ENCODE results near the gene TFPI.

The TFPI gene

DNA sequence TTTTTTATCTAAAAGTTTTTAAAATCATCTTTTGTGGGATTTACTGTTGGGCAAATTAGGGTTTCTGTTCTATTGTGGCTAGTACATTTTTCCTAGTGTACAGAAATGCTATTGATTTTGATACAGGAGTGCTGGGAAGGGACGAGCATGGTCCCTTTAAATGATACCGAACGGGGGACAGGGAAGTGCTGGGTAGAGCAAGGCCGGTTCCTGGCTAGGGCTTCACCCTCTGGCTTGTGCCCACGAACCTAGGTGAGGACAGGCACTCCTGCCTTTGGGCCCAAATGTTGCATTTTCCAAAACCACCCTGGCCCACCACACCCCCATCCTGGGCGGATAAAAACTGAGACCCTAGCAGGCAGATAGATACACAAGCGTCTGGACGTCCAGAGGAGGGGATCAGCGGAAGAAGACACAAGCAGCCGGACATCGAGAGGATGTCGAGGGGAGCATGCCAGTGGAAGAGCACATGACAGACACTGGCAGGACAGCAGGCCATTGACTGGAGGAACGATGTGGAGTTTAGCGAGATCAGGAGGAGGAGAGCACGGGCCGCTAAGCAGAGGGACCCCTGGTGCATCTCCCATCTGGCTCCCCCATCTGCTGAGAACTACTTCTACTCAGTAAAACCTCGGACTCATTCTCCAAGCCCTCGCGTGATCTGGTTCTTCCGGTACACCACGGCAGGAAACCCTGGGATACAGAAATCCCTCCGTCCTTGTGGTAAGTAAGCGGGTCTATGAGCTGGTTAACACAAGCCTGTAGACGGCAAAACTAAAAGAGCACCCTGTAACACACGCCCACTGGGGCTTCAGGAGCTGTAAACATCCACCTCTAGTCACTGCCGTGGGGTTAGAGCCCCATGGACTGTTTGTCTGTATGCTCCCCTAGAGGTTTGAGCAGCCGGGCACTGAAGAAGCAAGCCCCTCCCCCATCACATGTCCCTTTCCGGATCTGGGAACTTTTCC, 92.7 kb downstream of the TFPI start:
- Histone ChIP-seq H3K79me2 (ENCODE audit: control insufficient read depth, low read length) (no peaks in the 10 kb centered on the region), H3K36me3 (ENCODE audit: control insufficient read depth, low read length) (no peaks in the 10 kb centered on the region), H3K9me3 (ENCODE audit: control insufficient read depth, insufficient read depth, low read length) (no peaks in the 10 kb centered on the region), H3F3A (ENCODE audit: control insufficient read depth, insufficient read depth) (no peaks in the 10 kb centered on the region), H4K20me1 (ENCODE audit: control insufficient read depth, insufficient read depth, low read depth, low read length) (no peaks in the 10 kb centered on the region), H3K4me1 (ENCODE audit: control insufficient read depth, low read length) (no peaks in the 10 kb centered on the region), H3K4me3 (ENCODE audit: low read length) (no peak overlapping the region), H3K9me2 (replicated peaks; ENCODE audit: control insufficient read depth, low read length) (no peaks in the 10 kb centered on the region), H3K27me3 (ENCODE audit: control insufficient read depth, low read length) (no peaks in the 10 kb centered on the region), H3K27ac (ENCODE audit: low read depth, low read length) (no peak overlapping the region), H3K4me2 (ENCODE audit: low read length) (no peak overlapping the region)
- no peak for TF ChIP-seq EZH2phosphoT487 (IDR thresholded peaks at IDR 0.05; ENCODE audit: borderline replicate concordance, low read length)
- TF ChIP-seq, protein P1, sequence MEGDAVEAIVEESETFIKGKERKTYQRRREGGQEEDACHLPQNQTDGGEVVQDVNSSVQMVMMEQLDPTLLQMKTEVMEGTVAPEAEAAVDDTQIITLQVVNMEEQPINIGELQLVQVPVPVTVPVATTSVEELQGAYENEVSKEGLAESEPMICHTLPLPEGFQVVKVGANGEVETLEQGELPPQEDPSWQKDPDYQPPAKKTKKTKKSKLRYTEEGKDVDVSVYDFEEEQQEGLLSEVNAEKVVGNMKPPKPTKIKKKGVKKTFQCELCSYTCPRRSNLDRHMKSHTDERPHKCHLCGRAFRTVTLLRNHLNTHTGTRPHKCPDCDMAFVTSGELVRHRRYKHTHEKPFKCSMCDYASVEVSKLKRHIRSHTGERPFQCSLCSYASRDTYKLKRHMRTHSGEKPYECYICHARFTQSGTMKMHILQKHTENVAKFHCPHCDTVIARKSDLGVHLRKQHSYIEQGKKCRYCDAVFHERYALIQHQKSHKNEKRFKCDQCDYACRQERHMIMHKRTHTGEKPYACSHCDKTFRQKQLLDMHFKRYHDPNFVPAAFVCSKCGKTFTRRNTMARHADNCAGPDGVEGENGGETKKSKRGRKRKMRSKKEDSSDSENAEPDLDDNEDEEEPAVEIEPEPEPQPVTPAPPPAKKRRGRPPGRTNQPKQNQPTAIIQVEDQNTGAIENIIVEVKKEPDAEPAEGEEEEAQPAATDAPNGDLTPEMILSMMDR (IDR thresholded peaks at IDR 0.05; ENCODE audit: low read depth, low read length, poor library complexity, severe bottlenecking), result no peak

DNA sequence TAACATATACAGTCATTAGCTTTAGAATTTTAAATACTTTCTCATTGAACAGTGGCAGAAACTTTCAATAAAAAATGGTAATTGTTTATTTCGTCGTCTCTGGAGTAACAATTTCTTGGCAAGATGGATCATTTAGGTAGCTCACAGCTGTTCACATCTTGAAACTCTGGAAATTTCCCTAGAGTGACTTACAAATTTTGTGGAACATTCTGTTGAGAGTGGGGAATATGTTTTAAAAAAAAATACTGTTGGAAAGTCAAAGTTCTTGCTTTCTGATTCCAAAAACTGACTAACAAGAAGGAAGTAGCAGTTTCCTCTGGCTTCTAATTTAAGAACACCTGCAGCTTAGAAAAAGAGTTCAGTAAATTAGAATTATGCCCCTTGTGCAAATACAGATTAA, 95.0 kb downstream of the TFPI start:
- H3K4me1 ChIP-seq (ENCODE audit: control insufficient read depth, low read length), result no peaks in the 10 kb centered on the region
- no peaks in the 10 kb centered on the region for H3K9me3 ChIP-seq (ENCODE audit: control insufficient read depth, insufficient read depth, low read length)
- TF ChIP-seq, protein P1 (IDR thresholded peaks at IDR 0.05; ENCODE audit: low read depth, low read length, poor library complexity, severe bottlenecking), result no peak
- no peak for TF ChIP-seq EZH2phosphoT487 (IDR thresholded peaks at IDR 0.05; ENCODE audit: borderline replicate concordance, low read length)
- H4K20me1 ChIP-seq (ENCODE audit: control insufficient read depth, insufficient read depth, low read depth, low read length), result no peaks in the 10 kb centered on the region
- no peak overlapping the region for H3K4me2 ChIP-seq (ENCODE audit: low read length)
- H3F3A ChIP-seq (ENCODE audit: control insufficient read depth, insufficient read depth), result no peaks in the 10 kb centered on the region
- H3K9me2 ChIP-seq (replicated peaks; ENCODE audit: control insufficient read depth, low read length), result no peaks in the 10 kb centered on the region
- H3K4me3 ChIP-seq (ENCODE audit: low read length), result no peak overlapping the region
- H3K79me2 ChIP-seq (ENCODE audit: control insufficient read depth, low read length), result no peaks in the 10 kb centered on the region
- no peaks in the 10 kb centered on the region for H3K36me3 ChIP-seq (ENCODE audit: control insufficient read depth, low read length)
- no peak overlapping the region for H3K27ac ChIP-seq (ENCODE audit: low read depth, low read length)
- H3K27me3 ChIP-seq (ENCODE audit: control insufficient read depth, low read length), result no peaks in the 10 kb centered on the region

DNA sequence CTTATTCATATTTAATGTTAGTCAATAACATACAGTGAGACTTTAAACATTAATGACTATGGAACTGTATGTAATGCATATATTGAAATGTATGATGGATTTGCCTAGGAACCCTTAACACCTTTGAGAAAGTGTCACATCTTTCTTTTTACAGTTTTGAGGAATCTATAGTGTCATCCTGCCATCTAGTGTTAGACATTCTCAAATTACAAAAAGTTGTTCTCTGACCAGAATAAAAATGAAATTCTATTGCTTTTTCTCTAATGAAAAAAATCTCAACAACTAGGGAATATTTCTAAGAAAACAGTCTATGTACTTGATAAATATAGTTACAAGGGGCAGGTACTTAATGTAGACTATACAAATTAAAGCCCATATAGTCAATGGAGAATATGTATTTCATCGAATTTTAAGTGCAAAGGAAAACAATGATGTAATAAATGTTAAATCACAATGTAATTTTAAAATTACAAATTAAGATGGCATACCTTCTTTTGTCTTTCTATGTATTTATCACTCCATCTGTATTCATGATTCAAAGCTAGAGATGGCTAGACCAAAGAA, 101.1 kb downstream of the TFPI start:
- Histone ChIP-seq H3K27ac (ENCODE audit: low read depth, low read length) (no peak overlapping the region), H3K9me3 (ENCODE audit: control insufficient read depth, insufficient read depth, low read length) (no peaks in the 10 kb centered on the region), H3K4me3 (ENCODE audit: low read length) (no peak overlapping the region), H3K4me2 (ENCODE audit: low read length) (no peak overlapping the region), H4K20me1 (ENCODE audit: control insufficient read depth, insufficient read depth, low read depth, low read length) (no peaks in the 10 kb centered on the region), H3K36me3 (ENCODE audit: control insufficient read depth, low read length) (no peaks in the 10 kb centered on the region), H3K4me1 (ENCODE audit: control insufficient read depth, low read length) (no peaks in the 10 kb centered on the region), H3F3A (ENCODE audit: control insufficient read depth, insufficient read depth) (no peaks in the 10 kb centered on the region), H3K9me2 (replicated peaks; ENCODE audit: control insufficient read depth, low read length) (no peaks in the 10 kb centered on the region), H3K79me2 (ENCODE audit: control insufficient read depth, low read length) (no peaks in the 10 kb centered on the region), H3K27me3 (ENCODE audit: control insufficient read depth, low read length) (no peaks in the 10 kb centered on the region)
- TF ChIP-seq, protein P1 (IDR thresholded peaks at IDR 0.05; ENCODE audit: low read depth, low read length, poor library complexity, severe bottlenecking), result peak; percentile 40
- TF ChIP-seq EZH2phosphoT487 (IDR thresholded peaks at IDR 0.05; ENCODE audit: borderline replicate concordance, low read length), result no peak
